8988T (cell line): ENCODE data around the gene FRK.
"Not testable (repeated sequence)": the region's sequence is repeated elsewhere in the genome, so short reads cannot be mapped to it uniquely, and the experiment has no call there.

ENCODE experiments used
- DNase-seq: peaks from one replicate; pipeline ENCODE4 v3.0.0; 2011

Gene FRK

DNA sequence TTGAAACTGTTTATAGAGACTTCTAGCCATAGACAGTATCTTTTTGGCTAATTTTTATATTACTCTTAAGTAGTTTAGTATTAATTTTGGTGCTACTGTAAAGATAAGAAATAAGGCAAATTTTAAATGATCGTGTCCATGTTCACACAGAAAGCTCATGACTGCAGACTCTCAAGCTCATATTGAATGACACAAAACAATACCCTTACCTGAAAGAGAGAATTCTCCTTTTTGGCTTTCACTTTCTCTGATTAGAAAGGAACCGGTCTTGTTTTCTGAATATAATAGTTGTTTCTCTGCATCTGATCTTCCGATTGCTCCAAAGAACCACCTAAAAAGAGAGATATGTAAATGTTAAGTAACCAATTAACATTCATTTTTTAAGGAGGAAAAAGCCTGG, 57.0 kb downstream of the FRK start:
- no peak for DNase-seq

DNA sequence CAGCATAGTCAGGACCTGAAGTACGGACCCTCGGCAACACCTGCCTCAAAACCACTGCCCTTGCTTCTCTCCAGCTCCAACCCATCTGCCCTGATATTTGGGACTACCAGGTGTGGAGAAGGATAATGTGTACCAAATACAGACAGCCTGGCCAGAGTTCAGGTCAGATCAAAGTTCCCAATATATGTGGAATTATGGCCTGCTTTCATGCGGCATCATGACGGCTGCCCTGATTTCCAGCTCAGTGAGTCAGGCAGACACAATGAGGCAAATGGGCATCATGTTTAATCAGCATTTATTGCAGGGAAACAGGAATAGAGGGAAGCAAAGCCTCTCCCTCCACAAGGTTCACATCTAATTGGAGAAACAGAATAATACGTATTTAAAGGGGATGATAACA, 57.9 kb downstream of the FRK start:
- no peak for DNase-seq

DNA sequence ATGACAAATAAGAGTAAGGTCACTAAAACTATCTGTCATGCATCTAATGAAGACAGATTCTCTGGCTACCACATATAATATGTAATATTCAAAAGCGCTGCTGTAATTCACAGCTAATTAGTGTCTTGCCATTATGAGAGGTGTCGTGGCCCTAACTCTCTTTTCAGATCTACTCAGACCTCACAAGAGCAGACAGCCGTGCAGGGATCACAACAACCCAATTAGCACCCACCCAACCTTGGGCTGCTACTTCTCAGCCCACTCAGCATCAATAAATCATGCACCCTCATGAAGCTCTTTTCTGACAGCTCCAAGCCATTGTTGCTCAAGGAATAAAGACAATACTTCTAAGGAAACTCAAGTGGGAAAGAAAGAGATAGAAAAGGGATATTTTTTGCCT, 61.5 kb downstream of the FRK start:
- no peak for DNase-seq

DNA sequence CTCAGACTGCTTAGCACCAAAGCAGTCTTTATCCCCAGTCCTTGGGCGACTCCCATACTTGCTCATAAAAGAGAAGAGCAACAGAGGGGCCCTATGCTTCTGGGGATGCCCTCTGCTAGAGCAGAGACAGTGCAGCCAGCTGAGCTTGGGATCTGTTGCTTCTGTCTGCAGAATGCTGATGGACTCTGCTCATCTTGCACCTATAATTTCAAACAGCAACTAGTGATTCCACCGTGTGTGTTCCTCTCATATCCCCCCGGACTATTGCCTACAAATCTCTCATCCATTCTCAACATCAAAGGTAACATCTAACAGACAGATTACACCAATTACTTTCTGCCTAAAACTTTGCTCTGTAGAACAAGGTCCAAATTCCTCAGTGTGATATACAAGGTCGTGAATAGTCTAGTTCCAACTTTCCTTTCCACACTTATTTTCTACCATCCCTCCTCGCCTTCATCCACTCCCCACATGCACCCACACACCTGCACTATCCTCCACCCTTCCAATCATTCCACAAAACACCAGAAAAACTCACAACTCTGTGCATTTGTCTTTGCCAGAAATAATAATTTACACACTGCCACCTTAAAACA, 62.6 kb downstream of the FRK start:
- no peak for DNase-seq

DNA sequence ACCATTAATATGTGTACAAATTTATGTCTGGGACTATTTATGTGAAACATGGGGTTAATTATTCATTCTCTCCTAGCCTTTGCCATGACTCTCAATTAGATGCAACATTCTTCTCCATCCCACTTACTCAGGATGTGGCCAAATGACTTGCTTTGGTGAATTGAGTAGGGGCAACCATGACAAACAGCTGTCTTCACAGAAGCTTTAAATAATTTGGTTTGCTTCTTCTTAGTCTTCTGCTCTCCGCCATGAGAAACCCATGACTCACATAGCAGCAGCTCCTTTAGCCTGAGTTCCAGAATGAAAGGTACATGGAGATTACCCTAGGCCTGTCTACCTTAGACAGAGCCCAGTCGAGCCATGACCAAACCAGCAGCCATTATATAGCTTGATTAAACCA, 74.7 kb downstream of the FRK start:
- DNase-seq: no peak

DNA sequence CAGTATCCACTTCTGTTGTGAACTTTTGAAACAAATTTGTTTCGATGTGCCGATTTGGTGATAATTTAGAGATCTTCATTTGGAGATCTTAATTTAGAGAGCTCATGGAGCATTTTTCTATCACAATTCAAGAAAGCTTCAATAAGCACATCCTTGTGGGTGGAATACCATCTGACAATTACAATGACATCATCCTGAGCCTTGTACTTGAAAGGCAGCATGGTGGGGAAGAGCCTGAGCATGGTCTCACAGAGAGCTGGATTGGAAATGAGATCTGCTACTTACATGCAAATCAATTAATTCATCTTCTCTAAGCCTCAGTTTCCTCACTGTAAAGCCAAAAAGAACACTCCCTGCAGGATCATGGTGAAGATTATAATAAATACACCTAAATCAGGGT, 75.9 kb downstream of the FRK start:
- no peak for DNase-seq

DNA sequence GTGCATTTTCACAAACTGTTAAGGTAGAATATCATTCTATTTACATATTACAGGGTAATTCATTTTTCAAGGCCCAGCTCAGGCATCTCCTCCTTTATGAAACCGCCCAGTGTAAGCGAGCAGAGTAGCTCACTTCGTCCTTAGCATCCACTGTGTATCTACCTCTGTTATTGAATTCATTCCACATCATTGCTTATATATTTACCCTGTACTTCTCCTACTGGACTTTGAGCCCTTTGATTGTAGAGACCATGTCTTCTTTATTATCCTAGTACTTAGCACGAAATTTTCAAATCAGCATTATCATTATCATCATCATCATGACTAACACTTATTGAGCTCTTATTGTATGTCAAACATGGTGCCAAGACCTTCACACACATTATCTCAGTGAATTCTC, 76.7 kb downstream of the FRK start:
- DNase-seq: no peak

DNA sequence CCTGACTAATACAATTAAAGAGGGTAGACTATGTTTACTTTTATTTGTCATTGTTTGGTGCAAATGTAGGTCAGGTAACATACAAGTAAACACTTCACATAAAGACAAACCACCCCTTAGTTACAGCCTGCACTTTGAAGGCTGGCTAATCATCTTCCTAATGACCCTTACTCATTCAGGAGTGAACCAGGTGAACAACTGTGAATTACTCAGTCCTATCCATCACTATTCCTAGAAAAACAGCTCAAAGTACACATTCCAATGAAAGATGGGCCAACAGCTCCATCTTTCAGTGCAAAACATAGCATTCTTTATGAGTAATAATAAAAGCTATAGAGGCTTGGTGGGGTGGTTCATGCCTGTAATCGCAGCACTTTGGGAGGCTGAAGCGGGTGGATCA, 78.2 kb downstream of the FRK start:
- DNase-seq: no peak

DNA sequence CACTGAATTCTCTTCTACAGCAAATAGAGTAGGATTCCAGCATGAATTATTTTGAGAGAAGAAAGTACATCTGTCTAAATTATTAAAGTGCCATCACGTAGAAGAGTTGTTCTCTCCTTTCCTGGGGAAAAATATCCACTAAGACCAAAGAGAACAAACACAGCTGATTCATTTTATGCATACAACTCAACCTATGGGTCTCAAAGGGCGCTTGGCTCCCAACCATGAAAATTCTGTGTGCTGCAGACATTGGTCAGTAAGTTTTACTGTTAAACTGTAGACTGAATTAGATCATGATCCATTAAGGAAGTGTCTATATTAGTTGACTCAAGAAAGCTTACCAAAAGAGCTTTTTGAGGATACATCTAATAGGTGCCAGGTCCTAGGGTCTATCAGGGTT, 83.5 kb downstream of the FRK start:
- no peak for DNase-seq

DNA sequence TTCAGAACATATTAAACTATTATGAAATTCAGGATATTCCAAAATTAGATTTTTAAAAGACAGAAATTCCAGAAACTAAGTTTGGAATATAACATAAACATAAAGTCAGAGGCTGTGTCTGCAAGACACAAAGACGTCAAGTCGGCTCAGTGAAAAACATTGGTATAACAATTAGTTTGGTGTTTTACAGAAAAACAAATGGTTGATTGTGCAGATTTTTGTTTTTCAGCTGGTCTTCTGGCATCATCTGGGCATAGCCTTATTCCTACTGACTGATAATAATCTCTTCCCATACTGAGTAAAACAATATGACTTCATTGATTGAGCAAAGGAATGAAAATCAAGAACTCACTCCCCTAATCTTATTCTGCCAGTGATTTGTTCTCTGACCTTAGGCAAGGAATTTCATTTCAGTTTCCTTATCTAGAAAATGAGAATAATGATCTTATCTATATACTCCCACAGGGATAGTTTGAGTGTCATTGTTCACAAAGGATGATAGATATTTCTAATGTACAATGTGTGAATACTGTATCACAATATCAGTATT, 84.3 kb downstream of the FRK start:
- DNase-seq: no peak

DNA sequence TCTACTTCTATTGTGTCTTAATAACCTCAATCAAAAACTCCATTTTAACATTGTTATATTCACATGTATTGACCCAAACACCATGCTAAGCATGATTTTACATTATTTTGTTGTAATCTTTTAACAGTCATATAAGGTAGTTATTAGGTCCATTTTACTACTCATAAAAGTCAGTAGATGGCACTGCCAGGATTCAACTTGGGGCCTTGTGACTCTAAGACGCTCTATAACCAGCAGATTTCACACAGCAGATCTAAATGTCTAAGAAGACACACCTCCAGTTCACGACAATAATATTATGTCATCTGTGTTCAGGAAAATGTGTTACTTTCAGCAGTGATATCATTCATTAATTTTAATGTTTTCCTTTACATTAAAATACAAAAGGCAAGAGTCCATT, 88.0 kb downstream of the FRK start:
- no peak for DNase-seq

DNA sequence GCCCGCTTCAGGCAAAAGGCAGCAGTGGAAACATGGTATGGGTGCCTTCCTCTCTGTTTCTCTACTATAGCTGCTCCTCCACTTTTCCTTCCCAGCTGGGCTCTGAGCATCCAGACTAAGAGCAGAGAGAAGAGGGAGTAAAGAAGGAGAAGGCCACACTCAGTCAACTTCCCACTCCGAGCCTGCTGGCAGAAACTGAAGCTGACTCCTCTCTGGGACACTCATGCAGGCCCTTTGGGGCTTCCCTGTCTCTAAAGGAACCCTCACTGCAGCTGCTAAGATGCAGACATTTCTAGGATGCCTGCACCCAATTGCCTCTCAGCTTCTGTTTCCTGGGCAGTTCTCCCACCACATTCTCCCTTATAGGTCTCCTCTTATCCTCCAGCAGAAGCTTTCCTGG, 88.9 kb downstream of the FRK start:
- no peak for DNase-seq

DNA sequence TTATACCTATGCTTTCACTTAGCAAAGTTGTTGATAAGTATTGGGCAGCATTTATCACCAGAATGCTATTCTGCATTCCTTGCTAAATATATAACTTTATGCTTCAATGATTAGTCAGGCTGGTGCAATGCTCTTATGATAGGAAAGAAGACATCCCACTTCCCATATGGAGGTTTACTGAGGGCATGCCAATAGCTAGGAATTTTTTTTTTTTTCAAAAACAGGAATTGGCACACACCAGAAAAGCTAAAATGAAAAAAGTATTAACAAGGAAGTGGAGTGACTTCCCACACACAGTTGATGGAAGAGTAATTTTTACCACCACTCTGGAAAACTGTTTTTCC, 90.8 kb downstream of the FRK start:
- DNase-seq: no peak

DNA sequence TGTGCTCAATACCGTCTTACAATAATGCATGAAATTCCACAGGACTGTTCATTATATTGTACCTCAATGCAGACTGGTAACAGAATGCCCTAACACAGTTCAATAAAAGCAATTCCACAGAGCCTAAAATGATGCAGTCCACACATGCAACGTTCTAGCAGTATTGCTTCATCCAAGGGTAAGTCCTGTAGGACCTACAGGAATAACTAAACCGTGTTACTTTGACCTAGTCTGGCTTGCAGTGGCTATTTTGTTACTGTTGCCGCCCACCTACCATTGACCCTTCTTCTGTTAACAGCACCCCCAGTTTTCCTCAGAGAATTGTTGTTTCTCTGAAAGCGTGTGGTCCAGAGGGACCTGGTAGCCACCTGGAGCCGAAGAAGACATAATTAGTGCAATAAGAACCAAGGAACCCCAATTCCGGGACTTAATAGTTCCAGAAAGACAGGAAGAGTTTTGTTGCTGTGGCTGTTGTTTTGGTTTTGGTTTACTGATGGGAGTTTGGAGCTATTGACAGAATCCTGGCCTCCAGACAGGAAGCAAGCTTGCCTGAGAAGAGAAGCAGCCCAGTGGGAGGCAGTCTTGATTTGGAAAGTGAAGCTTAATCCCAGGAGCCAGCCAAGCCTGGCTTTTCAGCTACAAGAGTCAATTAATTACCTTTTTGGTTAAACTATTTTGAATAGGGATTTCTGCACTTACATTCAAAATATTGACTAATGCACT, 91.3 kb downstream of the FRK start:
- no peak for DNase-seq

DNA sequence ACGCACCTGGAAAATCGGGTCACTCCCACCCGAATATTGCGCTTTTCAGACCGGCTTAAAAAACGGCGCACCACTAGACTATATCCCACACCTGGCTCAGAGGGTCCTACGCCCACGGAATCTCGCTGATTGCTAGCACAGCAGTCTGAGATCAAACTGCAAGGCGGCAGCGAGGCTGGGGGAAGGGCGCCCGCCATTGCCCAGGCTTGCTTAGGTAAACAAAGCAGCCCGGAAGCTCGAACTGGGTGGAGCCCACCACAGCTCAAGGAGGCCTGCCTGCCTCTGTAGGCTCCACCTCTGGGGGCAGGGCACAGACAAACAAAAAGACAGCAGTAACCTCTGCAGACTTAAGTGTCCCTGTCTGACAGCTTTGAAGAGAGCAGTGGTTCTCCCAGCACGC, 100.4 kb downstream of the FRK start:
- not testable (repeated sequence) for DNase-seq

DNA sequence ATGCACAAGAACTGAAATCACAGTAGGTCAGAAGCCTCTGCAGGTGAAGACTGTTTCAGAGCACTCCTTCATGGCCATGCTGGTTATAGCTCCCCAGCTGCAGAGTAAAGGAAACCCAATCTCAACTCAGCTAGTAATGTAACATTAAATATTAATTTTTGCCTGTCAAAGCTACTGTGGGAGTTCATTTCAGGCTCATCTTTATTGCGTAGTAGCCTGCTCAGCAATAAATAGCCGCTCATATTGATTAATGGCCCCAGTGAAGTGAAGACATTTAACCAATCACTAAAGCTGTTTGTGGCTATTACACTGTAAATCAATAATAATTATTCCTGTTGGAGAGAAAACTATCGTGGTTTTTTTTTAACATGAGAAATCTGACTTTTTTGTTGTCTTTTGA, 101.7 kb downstream of the FRK start:
- no peak for DNase-seq

DNA sequence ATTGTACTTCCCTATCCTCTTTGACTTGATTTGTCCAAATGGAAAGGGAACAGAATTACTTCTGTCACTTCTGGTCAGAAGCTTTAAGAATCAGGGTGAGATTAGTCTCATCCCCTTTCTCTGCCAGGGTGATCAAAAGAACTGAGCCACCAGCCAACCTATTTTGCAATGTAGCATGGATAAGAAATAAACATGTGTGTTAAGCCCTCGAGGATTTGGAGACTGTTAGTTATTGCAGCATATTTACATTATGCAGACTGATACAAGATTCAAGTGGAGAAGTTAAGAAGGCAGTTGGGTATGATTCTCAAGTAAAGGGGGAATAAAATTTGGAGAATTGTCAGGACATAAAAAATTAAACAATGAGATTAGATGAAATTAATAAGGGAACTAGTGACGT, 106.0 kb downstream of the FRK start:
- no peak for DNase-seq

DNA sequence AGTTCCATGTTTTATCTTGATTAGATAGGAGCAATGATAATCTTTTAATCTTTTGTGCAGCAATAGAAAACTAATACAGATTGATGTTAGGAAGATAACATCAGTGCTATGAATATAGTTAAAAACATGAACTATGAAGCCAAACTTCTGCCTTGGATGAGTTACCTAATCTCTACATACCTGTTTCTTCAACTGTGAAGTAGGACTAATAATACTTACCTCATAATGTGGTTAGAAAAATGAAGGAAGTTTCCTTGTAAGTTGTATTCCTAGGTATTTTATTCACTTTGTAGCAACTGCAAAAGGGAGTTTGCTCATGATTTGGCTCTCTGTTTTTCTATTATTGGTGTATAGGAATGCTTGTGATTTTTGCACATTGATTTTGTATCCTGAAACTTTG, 111.9 kb downstream of the FRK start:
- DNase-seq: no peak

DNA sequence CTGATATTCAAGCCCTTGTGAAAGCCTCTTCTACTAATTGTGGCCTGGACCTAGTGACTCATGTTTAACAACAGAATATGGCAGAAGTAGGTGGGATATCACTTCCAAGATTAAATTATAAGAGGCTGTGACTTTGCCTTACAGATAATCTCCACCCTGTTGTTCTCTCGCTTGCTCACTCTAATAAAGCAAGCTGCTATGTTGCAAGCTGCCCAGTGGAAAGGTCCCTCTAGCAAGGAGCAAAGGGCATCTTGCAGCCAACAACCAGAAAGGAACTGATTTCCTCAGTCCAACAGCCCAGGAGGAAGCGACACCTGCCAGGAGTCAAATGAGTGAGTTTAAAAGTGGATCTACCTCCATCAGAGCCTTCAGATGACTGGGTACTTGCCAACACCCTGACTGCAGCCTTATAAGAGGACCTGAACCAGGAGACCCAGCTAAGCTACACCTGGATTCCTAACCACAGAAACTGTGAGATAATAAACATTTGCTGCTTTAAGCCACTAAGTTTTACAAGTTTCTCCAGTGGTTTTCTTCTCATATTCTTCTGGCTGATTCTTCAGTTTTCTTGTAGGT, 112.6 kb downstream of the FRK start:
- no peak for DNase-seq

DNA sequence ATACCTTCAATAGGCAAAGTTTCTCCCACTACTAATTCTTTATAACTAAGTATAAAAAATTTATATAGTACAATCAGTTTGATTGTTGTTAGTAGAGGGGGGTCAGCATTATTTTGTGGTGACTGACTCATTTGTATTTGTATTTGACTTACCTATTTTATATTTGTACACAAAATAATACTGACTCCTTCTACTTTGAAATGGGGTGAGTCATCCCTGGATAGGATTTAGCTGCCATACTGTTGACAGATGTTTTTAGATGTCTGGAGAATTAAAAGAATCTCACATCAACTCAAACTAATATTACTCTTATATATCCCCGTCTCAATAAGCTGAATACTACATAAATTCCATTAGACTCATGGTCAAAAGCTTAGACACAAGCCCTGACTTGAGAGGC, 114.9 kb downstream of the FRK start:
- DNase-seq: no peak

DNA sequence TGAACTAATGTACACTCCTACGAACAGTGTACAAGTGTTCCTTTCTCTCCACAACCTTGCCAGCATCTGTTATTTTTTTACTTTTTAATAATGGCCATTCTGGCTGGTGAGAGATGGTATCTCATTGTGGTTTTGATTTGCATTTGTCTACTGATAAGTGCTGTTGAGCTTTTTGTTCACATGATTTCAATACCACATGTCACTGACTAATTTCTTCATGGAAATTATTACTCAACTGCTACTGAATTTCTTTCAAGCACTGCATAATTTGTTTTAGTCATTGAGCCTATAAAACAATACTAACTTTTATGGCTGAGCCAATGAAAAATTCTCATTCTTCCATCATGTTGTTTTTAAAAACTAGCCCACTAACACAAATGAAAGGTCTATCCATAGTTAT, 115.4 kb downstream of the FRK start:
- no peak for DNase-seq

DNA sequence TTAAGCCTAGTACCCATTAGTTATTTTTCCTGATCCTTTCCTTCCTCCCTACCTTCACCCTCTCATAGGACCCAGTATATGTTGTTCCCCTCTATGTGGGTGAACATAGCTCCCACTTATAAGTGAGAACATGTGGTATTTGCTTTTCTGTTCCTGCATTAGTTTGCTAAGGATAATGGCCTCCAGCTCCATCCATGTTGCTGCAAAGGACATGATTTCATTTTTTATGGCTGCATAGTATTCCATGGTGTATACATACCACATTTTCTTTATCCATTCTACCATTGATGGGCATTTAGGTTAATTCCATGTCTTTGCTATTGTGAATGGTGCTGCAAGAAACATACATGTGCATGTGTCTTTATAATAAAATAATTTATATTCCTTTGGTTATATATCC, 115.9 kb downstream of the FRK start:
- not testable (repeated sequence) for DNase-seq

DNA sequence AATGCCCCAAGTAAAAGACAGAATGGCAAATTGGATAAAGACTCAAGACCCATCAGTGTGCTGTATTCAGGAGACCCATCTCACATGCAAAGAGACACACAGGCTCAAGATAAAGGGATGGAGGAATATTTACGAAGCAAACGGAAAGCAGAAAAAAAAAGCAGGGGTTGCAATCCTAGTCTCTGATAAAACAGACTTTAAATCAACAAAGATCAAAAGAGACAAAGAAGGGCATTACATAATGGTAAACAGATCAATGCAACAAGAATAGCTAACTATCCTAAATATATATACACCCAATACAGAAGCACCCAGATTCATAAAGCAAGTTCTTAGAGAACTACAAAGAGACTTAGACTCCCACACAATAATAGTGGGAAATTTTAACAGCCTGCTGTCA, 123.2 kb downstream of the FRK start:
- DNase-seq: not testable (repeated sequence)

DNA sequence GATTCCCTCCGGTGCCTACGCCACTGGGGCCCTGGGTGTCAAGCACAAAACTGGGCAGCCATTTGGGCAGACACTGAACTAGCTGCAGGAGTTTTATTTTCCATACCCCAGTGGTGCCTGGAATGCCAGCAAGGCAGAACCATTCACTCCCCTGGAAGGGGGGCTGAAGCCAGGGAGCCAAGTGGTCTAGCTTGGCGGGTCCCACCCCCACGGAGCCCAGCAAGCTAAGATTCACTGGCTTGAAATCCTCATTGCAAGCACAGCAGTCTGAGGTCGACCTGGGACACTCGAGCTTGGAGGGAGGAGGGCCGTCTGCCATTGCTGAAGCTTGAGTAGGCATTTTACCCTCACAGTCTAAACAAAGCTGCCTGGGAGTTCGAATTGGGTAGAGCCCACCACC, 125.3 kb downstream of the FRK start:
- no peak for DNase-seq

DNA sequence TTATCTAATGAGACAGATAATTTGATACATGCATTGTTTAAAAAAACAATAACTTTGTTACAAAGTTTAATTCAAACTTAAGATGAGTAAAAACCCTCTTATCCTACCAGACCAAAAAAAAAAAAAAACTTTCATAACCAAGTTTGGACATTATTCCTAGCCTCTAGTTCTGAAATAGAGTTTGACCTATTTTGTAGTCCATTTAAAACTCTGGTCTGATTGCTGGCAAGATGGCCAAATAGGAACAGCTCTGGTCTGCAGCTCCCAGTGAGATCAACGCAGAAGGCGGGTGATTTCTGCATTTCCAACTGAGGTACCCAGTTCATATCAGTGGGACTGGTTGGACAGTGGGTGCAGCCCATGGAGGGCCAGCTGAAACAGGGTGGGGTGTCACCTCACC, 125.9 kb downstream of the FRK start:
- DNase-seq: no peak
